ENCODE data around the gene CFL2. TPM values are rescaled to one million over a fixed set of nuclear protein-coding genes. Genes with fewer than 3 reads are reported as not detected.

The CFL2 gene
- polyA plus RNA-seq, 1 of the 3 experiments (the other 2 are of a cell fraction): 48.1 TPM

DNA sequence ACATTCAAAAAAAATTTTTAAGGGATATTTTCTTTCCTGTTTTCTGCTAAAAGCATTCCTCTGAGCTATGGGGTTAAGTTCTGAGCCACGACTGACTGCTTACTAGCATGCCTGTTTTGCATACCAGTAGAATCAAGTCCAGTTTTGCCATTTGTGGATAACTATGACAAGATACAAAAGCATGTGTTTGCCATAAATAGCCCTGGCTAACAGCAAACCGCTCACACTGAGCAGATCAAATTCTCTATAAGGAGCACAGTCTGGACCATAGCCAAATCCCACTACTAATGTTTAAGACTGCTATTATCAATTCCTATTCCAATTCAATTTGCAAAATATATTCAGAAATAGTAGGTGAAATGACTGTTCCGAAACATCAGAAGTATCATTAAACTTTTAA, 3.2 kb downstream of the CFL2 start (continued):
- TF ChIP-seq PBX3 (IDR thresholded peaks at IDR 0.05) (peak; percentile 61), GABPA (IDR thresholded peaks at IDR 0.05; ENCODE audit: low read depth) (no peak), SMC3 (IDR thresholded peaks at IDR 0.05; ENCODE audit: low read depth, low read length) (no peak), MEF2A (IDR thresholded peaks at IDR 0.05; ENCODE audit: borderline replicate concordance, low read depth) (peak; percentile 98), IRF3 (IDR thresholded peaks at IDR 0.05; ENCODE audit: low read depth, low read length) (no peak), ZBTB33 (IDR thresholded peaks at IDR 0.05; ENCODE audit: borderline replicate concordance, low read depth) (no peak), SIN3A (IDR thresholded peaks at IDR 0.05; ENCODE audit: borderline replicate concordance, low read depth, low read length) (peak; percentile 79; the same call in 1 of the 2 replicates), NFIC (IDR thresholded peaks at IDR 0.05; ENCODE audit: borderline replicate concordance) (peak; percentile 87), FOSL2 (IDR thresholded peaks at IDR 0.05; ENCODE audit: borderline replicate concordance, low read depth) (peak; percentile 61; the same call in 1 of the 2 replicates)

- H3K4me1 ChIP-seq (ENCODE audit: control insufficient read depth in 1 of 2, insufficient read depth in 2 of 2, low read depth in 1 of 2, low read length in 1 of 2): peaks cover 24 to 27% of the 10 kb centered on the region in 2 experiments
- 0 out of 2 replicates have a peak, but pooled peaks cover 3% of the 10 kb centered on the region for H4K20me1 ChIP-seq (ENCODE audit: insufficient read depth)
- H3K4me3 ChIP-seq (ENCODE audit: low read depth in 2 of 2, low read length in 1 of 2): peak overlapping the region in 1 of 2 experiments; percentile 10; a peak in 2 of 4 replicates
- ChIA-PET POLR2A (no interaction called here), CTCF (interaction anchor here (1.4 to 5.5 kb wide), 3 partner anchors 11 to 38 kb away, joined by 7 to 56 read pairs (median 9); no protein-coding TSS in a partner anchor)
- peak overlapping the region; percentile 69 for H3K4me2 ChIP-seq
- H3K9me3 ChIP-seq: no peaks in the 10 kb centered on the region
- H3K9me2 ChIP-seq: no peaks in the 10 kb centered on the region
- no peak overlapping the region for H2AFZ ChIP-seq (ENCODE audit: low read depth)
- no peaks in the 10 kb centered on the region for H3K27me3 ChIP-seq (ENCODE audit: insufficient read depth)
- WGBS (ENCODE audit: low lambda C conversion rate): 10% methylated on average over 2 of the region's 2 CpGs
- H3F3A ChIP-seq (replicated peaks; ENCODE audit: insufficient read depth): peaks cover 58% of the 10 kb centered on the region
- DNase-seq: no peak
- H3K9ac ChIP-seq: peak overlapping the region; percentile 51; the same call in 1 of the 2 replicates
- H3K27ac ChIP-seq (ENCODE audit: low read depth in 2 of 2, low read length in 1 of 2): peak overlapping the region; percentile 81 to 90
- TF ChIP-seq PBX3 (IDR thresholded peaks at IDR 0.05): no peak
- no peak for TF ChIP-seq TCF12 (IDR thresholded peaks at IDR 0.05)
- TF ChIP-seq POLR2AphosphoS5 (IDR thresholded peaks at IDR 0.05; ENCODE audit: low read depth, low read length): no peak; the same call in 1 of the 2 replicates
- no peak for TF ChIP-seq NRF1 (IDR thresholded peaks at IDR 0.05; ENCODE audit: low read depth, low read length)
- TF ChIP-seq TEAD4 (IDR thresholded peaks at IDR 0.05; ENCODE audit: borderline replicate concordance, insufficient read depth): no peak
- TF ChIP-seq TAF1 (IDR thresholded peaks at IDR 0.05; ENCODE audit: borderline replicate concordance, low read depth, low read length): no peak
- peak; percentile 11; the same call in 1 of the 2 replicates for TF ChIP-seq ELF1 (IDR thresholded peaks at IDR 0.05)
- no peak for TF ChIP-seq MEF2A (IDR thresholded peaks at IDR 0.05; ENCODE audit: borderline replicate concordance, low read depth)
- TF ChIP-seq MAX (IDR thresholded peaks at IDR 0.05; ENCODE audit: low read depth): no peak
- H3K79me2 ChIP-seq (ENCODE audit: insufficient read depth): peaks cover 63% of the 10 kb centered on the region
- peaks cover 15 to 25% of the 10 kb centered on the region in 2 experiments for H3K36me3 ChIP-seq (replicated peaks in 1 of 2; ENCODE audit: control insufficient read depth in 1 of 2, insufficient read depth in 2 of 2, low read length in 1 of 2)
Measured at GRCh38 chr14:34710744-34711143, 3.6 kb downstream of the CFL2 start.
